Measurements from ENCODE around the gene CEACAM6.
A peak's percentile ranks its signal among the peaks of the same experiment; 100 is the strongest.

CEACAM6 gene

DNA sequence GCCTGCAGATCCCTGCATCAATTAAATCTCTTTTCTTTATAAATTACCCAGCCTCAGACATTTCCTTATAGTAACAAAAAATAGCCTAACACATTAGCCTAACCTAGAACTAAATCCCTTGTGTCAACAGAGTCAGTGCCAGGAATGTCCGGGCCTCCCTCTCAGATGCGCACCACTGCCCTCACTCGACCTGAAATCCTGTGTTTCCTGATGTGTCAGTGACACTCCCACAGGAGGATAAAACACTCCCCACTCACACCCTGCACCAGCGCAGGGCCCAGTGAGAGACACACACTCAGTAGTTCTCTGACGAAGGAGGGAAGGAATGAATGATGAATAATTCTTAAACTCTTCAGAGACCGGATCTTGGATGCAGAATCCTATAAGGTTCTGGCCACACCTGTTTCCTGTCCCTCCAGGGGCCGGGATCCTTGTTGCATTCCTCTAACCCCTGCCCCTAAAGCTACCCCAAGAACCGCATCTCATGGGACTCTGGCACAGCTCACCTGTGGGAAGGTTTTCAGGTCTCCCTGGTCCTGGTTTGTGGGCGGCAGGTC is 44.2 kb downstream of the CEACAM6 start:
- DNase-seq = no peak

DNA sequence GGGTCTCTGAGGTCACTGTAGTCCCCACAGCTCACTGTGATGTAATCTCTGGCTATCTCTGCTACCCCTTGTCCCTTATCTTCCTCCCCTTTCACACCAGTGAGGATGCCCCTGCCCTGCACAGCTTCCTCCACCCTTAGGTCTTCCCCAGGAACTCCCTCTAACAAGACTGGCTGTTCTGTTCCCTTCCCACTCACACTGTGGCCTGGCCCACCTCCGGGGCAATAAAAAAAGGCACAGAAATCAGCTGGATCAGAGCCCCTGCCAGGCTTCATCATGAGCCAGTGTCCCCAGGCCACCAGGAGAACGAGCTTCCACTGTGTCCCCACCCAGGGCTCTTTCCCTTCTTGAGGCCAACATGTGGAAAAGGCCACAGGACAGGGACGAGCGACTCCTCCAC is 45.7 kb downstream of the CEACAM6 start:
- DNase-seq = no peak

DNA sequence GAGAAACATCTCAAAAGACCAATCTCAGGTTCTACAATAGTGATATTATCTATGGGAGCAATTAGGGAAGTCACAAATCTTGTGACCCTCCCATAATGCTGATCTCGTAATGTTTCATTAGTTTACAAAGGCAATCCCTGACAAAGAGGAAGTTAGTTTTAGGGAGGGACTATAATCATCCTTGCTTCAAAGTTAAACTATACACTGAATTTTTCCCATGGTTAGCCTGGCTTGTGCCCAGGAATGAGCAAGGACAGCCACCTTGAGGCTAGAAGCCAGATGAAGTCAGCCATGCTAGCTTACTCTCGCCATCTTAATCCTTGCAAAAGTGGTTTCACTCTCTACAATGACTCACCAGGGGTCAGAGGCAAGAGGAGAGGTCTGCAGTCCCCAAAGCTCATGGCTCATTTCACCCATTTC is 46.5 kb downstream of the CEACAM6 start:
- peak; percentile 80 to 95 for DNase-seq

DNA sequence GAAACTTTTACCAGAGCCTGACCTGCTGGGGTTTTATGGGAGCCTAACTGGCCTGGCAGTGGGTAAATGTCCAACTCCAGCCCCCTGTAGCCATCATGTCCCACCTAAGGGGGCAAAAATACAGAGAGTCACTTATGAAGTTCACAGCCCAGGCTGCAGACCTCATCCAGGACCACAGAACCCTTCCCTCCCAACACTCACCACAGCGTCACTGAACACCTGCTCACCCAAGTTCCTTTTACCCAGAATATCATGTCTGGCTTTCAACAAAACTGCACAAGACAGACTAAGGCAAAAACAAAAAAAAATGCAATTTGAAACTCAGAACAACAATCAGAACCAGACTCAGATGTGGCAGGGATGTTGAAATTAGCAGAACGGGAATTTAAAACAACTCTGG is 47.4 kb downstream of the CEACAM6 start:
- no peak for DNase-seq

DNA sequence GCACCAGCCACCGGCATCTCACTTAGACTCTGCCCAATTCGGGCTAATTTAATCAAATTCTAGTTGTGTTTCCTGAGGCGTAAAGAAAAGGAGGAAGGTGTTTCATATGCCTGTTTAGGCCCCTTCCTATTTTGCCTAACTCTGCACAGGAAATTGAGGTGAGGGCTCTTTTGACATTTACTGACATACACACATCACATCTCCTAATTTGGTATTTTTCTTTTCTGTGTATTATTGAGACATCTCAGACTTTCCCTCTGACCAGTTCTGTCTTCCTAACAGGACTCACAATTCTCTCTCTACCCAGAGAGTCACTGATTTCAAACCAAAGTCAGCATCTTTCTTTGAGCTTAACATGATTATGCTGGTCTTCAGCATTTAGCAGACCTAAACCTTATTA is 49.0 kb downstream of the CEACAM6 start:
- DNase-seq = no peak

DNA sequence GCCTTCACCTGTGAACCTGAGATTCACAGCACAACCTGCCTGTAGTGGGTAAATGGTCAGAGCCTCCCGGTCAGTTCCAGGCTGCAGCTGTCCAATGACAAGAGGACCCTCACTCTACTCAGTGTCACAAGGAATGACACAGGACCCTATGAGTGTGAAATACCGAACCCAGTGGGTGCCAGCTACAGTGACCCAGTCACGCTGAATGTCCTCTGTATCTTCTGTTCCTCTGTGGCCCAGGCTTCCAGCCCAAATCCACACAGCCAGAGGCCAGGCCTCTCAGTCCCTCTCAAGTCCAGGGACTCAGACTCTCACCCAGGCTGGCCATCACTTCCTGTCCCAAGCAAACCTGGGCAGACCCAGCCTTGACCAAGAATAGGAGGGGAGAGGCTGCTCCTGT is 51.8 kb downstream of the CEACAM6 start:
- no peak for DNase-seq

DNA sequence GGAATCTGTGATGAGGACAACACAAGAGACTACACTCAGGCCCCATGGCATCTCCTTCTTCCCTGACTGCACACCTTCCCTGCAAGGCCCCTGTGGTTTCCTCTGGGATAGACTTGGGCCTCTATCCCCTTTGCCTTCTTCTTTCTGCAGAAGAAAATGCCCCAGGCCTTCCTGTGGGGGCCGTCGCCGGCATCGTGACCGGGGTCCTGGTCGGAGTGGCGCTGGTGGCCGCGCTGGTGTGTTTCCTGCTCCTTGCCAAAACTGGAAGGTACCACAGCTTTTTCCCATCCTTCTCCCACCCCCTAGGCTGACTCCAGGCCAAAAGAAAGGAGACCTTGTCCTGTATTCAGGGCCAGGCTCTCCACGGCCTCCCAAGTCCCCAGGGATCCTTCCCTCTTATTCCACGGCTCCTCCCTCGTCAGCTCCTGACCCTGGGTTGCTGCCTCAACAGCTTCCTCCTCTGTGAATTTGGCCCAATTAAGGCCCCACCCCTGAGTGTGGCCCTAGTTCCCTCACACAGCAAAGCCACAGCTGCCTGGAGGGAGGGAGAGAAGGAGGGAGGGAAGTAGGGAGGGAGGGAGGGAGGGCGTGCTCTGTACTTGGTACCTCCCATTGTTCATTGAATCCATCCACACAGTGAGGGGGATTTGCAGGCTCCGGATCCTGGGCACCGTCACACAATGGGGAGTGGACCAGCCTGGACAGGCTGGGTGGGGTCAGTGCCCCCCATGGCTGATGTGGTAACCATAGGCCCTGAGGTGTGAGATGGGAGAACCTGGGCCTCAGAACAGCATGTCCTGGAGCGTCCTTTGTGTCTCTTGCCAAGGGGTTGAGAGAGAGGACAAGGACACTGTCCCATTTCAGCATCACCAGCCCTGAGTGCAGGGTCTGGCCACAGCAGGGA is 53.6 kb downstream of the CEACAM6 start:
- DNase-seq = peak; percentile 71 to 81

DNA sequence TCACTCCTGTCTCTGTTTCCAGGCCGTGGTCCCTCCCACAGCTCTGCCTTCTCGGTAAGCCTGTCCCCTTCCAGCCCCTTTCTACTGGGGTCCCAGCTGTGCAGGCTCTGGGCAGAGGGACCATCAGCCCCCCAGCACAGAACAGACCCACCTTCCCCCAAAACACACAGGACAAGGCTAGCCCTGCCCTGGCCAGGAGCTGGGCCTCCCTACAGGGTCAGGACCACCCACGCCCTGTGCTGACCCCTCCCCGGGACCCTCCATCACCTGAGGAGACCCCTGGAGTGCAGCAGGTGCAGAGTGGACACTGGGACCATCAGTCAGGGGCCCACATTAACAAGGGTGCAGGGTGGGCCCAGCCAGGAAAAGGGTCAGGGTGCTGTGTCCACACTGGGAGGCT is 55.0 kb downstream of the CEACAM6 start:
- no peak for DNase-seq

DNA sequence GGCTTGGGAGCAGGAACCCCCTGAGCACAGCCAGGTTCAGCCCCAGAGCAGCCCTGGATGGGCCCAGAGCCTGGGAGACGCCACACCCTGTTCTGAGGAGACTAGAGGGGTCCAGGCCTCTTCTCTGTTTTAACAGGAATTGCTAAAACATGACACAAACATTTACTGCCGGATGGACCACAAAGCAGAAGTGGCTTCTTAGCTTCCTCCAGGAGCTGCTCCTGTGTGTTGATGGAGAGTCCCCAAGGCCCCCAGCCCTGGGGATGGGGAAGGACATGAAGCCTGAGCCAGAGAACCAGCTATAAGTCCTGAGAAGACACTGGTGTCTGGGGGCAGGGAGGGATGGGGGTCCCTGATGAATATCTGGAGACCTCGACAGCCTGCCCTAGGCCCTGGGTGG is 55.7 kb downstream of the CEACAM6 start:
- DNase-seq = peak; percentile 74 to 84

DNA sequence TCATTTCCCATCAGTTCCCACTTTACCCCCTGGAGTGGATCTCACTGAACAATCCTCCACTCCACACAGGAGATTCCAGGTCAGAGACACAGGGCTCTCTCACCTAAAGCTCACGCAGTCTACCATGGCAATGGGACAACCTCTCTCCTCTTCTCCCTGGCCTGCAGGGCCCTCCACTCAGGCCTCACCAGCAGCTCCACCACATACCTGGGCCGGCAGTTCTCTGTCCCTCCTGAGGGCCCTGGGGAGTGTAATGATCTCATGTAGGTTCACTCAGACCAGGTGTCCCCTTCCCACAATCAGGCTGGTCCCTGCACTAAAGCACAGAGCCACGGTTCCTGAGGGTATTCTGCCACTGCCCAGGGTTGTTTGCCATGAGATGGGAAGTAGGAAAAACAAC is 56.7 kb downstream of the CEACAM6 start:
- DNase-seq = no peak

DNA sequence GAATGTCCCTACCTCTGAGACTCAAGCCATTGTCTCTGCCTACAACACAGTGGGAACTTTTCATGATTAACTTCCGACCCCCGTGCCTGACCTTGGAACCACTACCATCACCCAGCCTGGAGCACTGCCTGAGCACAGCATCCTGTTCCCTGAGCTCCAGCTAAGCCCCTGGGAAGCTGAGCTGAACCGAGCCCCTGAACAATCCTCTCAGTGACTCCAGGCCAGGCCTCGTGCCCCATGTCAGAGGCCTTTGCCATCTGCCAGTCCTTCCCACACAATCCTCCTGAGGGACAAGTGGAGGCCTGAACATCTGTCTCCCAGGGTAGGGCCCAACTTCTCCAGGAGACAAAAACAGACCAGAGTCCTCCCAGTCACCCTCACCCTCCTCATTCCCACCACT is 58.6 kb downstream of the CEACAM6 start:
- no peak for DNase-seq

DNA sequence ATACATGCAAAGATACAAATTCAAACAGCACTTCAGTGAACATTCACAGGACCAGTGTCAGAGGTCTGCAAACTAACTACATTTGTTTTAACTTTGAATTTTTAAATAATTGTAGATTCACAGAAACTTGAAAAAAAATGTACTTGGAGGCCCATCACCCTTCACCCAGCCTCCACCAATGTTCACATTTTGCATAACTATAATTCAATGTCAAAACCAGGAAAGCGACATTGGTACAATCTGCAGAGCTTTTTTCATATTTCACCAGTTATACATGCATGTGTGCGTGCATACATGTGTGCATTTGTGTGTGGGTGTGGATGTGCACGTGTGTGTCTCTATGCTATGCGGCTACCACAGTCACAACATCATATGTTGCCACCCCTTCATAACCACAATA is 60.0 kb downstream of the CEACAM6 start:
- DNase-seq = no peak

DNA sequence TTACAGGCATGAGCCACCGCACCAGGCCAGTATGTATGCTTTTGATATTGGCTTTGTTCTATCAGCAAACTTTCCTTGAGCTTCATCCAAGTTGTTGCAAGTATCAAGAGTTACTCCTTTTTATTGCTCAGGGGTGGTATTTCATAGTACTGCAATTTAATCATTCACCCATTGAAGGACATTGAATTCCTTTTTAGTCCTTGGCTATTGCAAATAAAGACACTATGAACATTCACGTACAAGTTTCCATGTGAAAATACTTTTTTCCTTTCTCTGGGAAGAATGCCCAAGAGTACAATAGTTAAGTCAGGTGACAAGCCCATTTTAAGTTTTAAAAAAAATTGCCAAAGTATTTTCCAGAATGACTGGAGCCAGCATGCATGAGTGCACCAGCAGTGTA is 61.4 kb downstream of the CEACAM6 start:
- DNase-seq = no peak

DNA sequence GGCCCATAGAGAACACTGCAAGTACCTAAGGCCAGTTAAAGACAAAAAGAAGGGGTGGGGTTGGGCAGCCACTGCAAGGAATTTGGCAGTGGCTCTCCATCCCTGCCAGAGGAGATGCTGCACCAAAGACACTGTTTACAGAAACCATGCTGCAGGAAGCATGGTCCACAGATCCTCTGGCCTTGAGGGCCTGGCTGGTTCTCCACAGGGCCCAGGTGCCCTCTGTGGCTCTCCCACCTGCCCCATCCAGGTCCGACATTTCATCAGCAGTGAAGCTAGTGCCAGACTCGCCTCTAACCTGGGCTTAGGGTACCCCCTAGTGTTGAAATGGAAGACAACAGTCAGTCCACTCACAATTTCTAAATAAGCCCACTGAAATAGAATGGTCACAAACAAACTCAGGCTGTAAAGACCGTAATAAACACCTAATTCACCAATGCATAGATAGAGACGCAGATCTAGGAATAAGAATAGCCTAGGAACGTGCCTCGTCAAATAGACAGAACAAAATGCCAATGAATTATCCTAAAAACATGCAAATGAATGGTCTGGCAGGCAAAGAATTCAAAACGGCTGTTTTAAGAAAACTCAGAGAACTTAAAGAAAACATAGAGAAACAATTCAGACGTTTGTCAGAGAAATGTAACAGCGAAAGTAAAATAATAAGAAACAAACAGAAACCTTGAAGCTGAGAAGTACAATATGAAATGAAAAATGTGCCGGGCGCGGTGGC is 65.8 kb downstream of the CEACAM6 start:
- peak; percentile 65 to 72 for DNase-seq
